Uterus (tissue), 4 donors: ENCODE measurements around the gene RSPH1. TPM values are rescaled to one million over a fixed set of nuclear protein-coding genes. Genes with fewer than 3 reads are reported as not detected.

Source experiments
- DNase-seq, 2 donors: peaks; one replicate each; pipeline ENCODE4 v3.0.0-alpha.2; 2019 to 2020
- H3K27ac ChIP-seq, 2 donors: fragments of 200-600 bp; sonication (generic); 1 replicate in 1 of 2; 2 replicates in 1 of 2; pipeline ENCODE4 v1.5.1; 2016 to 2018
- H3K27me3 ChIP-seq, 2 donors: fragments of 200-600 bp; sonication (generic); one replicate each; pipeline ENCODE4 v1.5.1; 2018 to 2019; ENCODE audit warnings: control low read depth in 1 of 2
- H3K36me3 ChIP-seq, 2 donors: fragments of 200-600 bp; sonication (generic); one replicate each; pipeline ENCODE4 v1.5.1; 2019; ENCODE audit warnings: control low read depth in 1 of 2
- H3K4me1 ChIP-seq, 2 donors: fragments of 200-600 bp; sonication (generic); one replicate each; pipeline ENCODE4 v1.5.1; 2018 to 2019; ENCODE audit warnings: control low read depth in 1 of 2
- H3K4me3 ChIP-seq, 2 donors: fragments of 200-600 bp; sonication (generic); 1 replicate in 1 of 2; 2 replicates in 1 of 2; pipeline ENCODE4 v1.5.1; 2018 to 2019; ENCODE audit warnings: mild to moderate bottlenecking in 1 of 2
- H3K9me3 ChIP-seq, 2 donors: fragments of 200-600 bp; sonication (generic); one replicate each; pipeline ENCODE4 v1.5.1; 2019; ENCODE audit warnings: control low read depth in 1 of 2
- CTCF ChIP-seq, 4 experiments: fragments of 200-600 bp in 2 of 4; fragments of 450-650 bp in 2 of 4; sonication (generic) in 2 of 4; IDR thresholded peaks; one replicate each; pipeline ENCODE4 v1.5.1; 2016 to 2019; ENCODE audit warnings: antibody characterized with exemption in 4 of 4, mild to moderate bottlenecking in 2 of 4, moderate library complexity in 1 of 4
- POLR2A ChIP-seq, 2 donors: fragments of 450-650 bp; IDR thresholded peaks; one replicate each; pipeline ENCODE4 v1.6.1; 2016; ENCODE audit warnings: antibody characterized with exemption in 2 of 2, mild to moderate bottlenecking in 1 of 2, moderate library complexity in 1 of 2
- intact Hi-C: fragments of 100-400 bp; cut with DNase I; formaldehyde crosslinking; loops from one replicate; pipeline ENCODE4 v1.15.1; 2023; ENCODE audit warnings: low total_unique reads
- total RNA-seq, 4 donors: library from RNA; depleted of rRNA in 3 of 4; stranded (reverse); fragments of >200 nt in 3 of 4; gene quantifications; one replicate each; pipeline versions ENCODE4 v1.1.0 to v1.2.4, GENCODE V29; 2014 to 2023
- donor health status: DM: yes; HTN: yes; CAD: no.

RSPH1 gene
- total RNA-seq, 4 donors from 2014 or later, result 1.7 to 3.4 TPM; not detected in 2

GRCh38 chr21:42535602-42536171 lies 39.7 kb upstream of the RSPH1 start:
- no peak for DNase-seq
- H3K4me1 ChIP-seq, result peaks cover 0 to 4% of the 10 kb centered on the region in 2 donors
- no peaks in the 10 kb centered on the region for H3K36me3 ChIP-seq
- TF ChIP-seq POLR2A (IDR thresholded peaks at IDR 0.05) (no peak), CTCF (IDR thresholded peaks at IDR 0.05) (no peak)
- intact Hi-C loops, result no loop called here
- no peaks in the 10 kb centered on the region for H3K27me3 ChIP-seq
- no peaks in the 10 kb centered on the region for H3K9me3 ChIP-seq
- H3K27ac ChIP-seq, result no peak overlapping the region
- H3K4me3 ChIP-seq, result no peak overlapping the region

- no peaks in the 10 kb centered on the region for H3K36me3 ChIP-seq
- no peaks in the 10 kb centered on the region for H3K27me3 ChIP-seq
- no peak overlapping the region for H3K4me3 ChIP-seq
- H3K9me3 ChIP-seq, result no peaks in the 10 kb centered on the region
- intact Hi-C loops, result no loop called here
- no peak overlapping the region for H3K27ac ChIP-seq
- H3K4me1 ChIP-seq, result peaks cover 0 to 4% of the 10 kb centered on the region in 2 donors
- no peak for DNase-seq
- TF ChIP-seq CTCF (IDR thresholded peaks at IDR 0.05), result no peak
- no peak for TF ChIP-seq POLR2A (IDR thresholded peaks at IDR 0.05)
These were observed 38.7 kb upstream of the RSPH1 start for GRCh38 chr21:42534421-42535378.

- H3K9me3 ChIP-seq, result no peaks in the 10 kb centered on the region
- no peak overlapping the region for H3K4me3 ChIP-seq
- H3K27ac ChIP-seq, result no peak overlapping the region
- H3K4me1 ChIP-seq, result peaks cover 0 to 4% of the 10 kb centered on the region in 2 donors
- DNase-seq, result no peak
- intact Hi-C loops, result no loop called here
- H3K36me3 ChIP-seq, result no peaks in the 10 kb centered on the region
- H3K27me3 ChIP-seq, result no peaks in the 10 kb centered on the region
- TF ChIP-seq CTCF (IDR thresholded peaks at IDR 0.05) (no peak), POLR2A (IDR thresholded peaks at IDR 0.05) (no peak)
These were observed 37.9 kb upstream of the RSPH1 start for GRCh38 chr21:42533963-42534355.

GRCh38 chr21:42533306-42533962 lies 37.4 kb upstream of the RSPH1 start:
- intact Hi-C loops, result no loop called here
- H3K27ac ChIP-seq, result no peak overlapping the region
- H3K27me3 ChIP-seq, result no peaks in the 10 kb centered on the region
- no peaks in the 10 kb centered on the region for H3K36me3 ChIP-seq
- no peaks in the 10 kb centered on the region for H3K9me3 ChIP-seq
- TF ChIP-seq POLR2A (IDR thresholded peaks at IDR 0.05), result no peak
- no peak for TF ChIP-seq CTCF (IDR thresholded peaks at IDR 0.05)
- DNase-seq, result no peak
- H3K4me3 ChIP-seq, result no peak overlapping the region
- H3K4me1 ChIP-seq, result peaks cover 0 to 4% of the 10 kb centered on the region in 2 donors
